ENCODE results near the gene ATAD2B. TPM values are rescaled to one million over a fixed set of nuclear protein-coding genes. Genes with fewer than 3 reads are reported as not detected.

The ATAD2B gene
- total and polyA plus RNA-seq, 2 of the 8 experiments (the other 6 are each of a cell fraction or from before 2014, with no cell fraction given) = 3.4 to 16.1 TPM

DNA sequence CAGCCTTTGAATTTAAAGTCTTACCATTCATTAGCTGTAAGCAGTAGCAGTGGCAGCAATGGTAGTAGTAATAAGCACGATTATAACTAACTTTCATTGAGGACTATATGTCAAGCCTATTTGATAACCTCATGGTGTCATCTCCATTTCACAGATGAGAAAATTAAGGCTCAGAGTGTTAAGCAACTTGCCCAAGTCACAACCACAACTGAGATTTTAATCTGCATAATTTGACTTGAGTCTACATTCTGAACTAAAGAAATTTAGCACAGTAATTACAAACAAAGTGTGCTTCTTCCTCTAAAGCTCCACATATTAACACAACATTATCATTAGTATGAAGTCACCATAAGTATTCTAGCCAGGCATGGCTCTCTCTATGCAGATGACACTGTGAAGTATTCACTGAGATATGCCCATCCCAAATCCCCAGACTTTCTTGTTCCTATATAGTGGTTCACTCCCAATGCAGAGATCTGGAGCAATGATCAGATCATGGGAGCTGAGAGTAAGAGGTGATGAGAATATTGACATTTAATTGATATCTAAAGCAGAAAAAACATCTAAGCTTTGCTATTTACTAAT lies 120.2 kb downstream of the ATAD2B start:
- peaks cover 0 to 6% (median 0%) of the 10 kb centered on the region in 4 experiments; a peak in 2 of 8 replicates for H3K36me3 ChIP-seq (ENCODE audit: control insufficient read depth in 2 of 4, insufficient read depth in 4 of 4, low read length in 3 of 4)
- no peak overlapping the region for H2AK5ac ChIP-seq (ENCODE audit: low read depth, low read length)
- H3K79me2 ChIP-seq (ENCODE audit: control insufficient read depth in 1 of 2, insufficient read depth in 2 of 2, low read length in 2 of 2) = no peaks in the 10 kb centered on the region
- H3K4me1 ChIP-seq (replicated peaks in 1 of 4; ENCODE audit: control insufficient read depth in 3 of 4, insufficient read depth in 4 of 4, low read length in 3 of 4) = peaks cover 0 to 2% (median under 1%) of the 10 kb centered on the region in 4 experiments; a peak in 2 of 7 replicates
- H2BK20ac ChIP-seq (ENCODE audit: low read length) = no peak overlapping the region
- H3K4ac ChIP-seq (replicated peaks; ENCODE audit: insufficient read length, low read depth, low read length) = no peak overlapping the region
- H3K9me3 ChIP-seq (ENCODE audit: insufficient read depth in 2 of 2, low read depth in 1 of 2, low read length in 1 of 2) = no peaks in the 10 kb centered on the region
- no peak overlapping the region for H3K9ac ChIP-seq (replicated peaks in 1 of 4; ENCODE audit: extremely low read depth in 1 of 4, low read depth in 3 of 4, low read length in 3 of 4)
- POLR2A ChIA-PET (ENCODE audit: partially characterized antibody) = no interaction called here
- no peaks in the 10 kb centered on the region for H3K79me1 ChIP-seq (ENCODE audit: low read depth, low read length)
- WGBS, 2 experiments (ENCODE audit: extremely low coverage in 1 of 2, insufficient coverage in 1 of 2, insufficient read length in 1 of 2, insufficient replicate concordance in 2 of 2, low coverage in 1 of 2, low lambda C conversion rate in 2 of 2, missing lambda C conversion rate in 1 of 2) = 100% methylated on average over 1 of the region's 1 CpG; no CpG with 5 or more reads in 1 of the 2 experiments
- H2BK12ac ChIP-seq (ENCODE audit: low read depth, low read length) = no peak overlapping the region
- no peaks in the 10 kb centered on the region for H3K27me3 ChIP-seq (replicated peaks in 1 of 4; ENCODE audit: control insufficient read depth in 3 of 4, extremely low read depth in 1 of 4, insufficient read depth in 3 of 4, low read length in 3 of 4)
- no peak overlapping the region for H3K23ac ChIP-seq (ENCODE audit: insufficient read length)
- CTCF ChIA-PET (ENCODE audit: partially characterized antibody) = interaction anchor here (0.6 to 1.7 kb wide), 3 partner anchors 18 to 73 kb away, joined by 3 to 6 read pairs (median 3); no protein-coding TSS in a partner anchor
- H3K23me2 ChIP-seq (ENCODE audit: low read depth, low read length) = no peaks in the 10 kb centered on the region
- H2BK5ac ChIP-seq (ENCODE audit: low read depth, low read length) = no peak overlapping the region
- no peak overlapping the region for H3K14ac ChIP-seq (ENCODE audit: insufficient read length)
- no peak overlapping the region for H2BK120ac ChIP-seq (replicated peaks; ENCODE audit: low read depth, low read length)
- no peak overlapping the region for H3K18ac ChIP-seq (ENCODE audit: extremely low read depth, low read length)
- H4K8ac ChIP-seq (ENCODE audit: extremely low read depth, insufficient read depth, low read length) = no peak overlapping the region
- H2BK15ac ChIP-seq (ENCODE audit: low read length) = no peak overlapping the region
- H4K20me1 ChIP-seq (replicated peaks in 1 of 2; ENCODE audit: control insufficient read depth in 1 of 2, insufficient read depth in 2 of 2, low read length in 2 of 2) = no peaks in the 10 kb centered on the region
- no peak for FAIRE-seq
- no peak for DNase-seq (ENCODE audit: low read depth in 1 of 2, low spot score in 2 of 2)
- H3K27ac ChIP-seq (ENCODE audit: low read depth, low read length) = no peak overlapping the region
- H3K4me2 ChIP-seq (ENCODE audit: insufficient read depth in 1 of 2, low read depth in 2 of 2, low read length in 2 of 2) = no peak overlapping the region
- no peak overlapping the region for H4K5ac ChIP-seq (ENCODE audit: insufficient read length, low read depth, low read length)
- no peak overlapping the region for H3K56ac ChIP-seq (replicated peaks; ENCODE audit: insufficient read length, low read depth, low read length)
- no peak overlapping the region for H3K4me3 ChIP-seq (ENCODE audit: extremely low read depth in 1 of 4, insufficient read depth in 2 of 4, low read depth in 3 of 4, low read length in 4 of 4)
- H2AFZ ChIP-seq (ENCODE audit: low read length) = no peak overlapping the region
- H4K91ac ChIP-seq (replicated peaks; ENCODE audit: insufficient read length, low read length) = no peak overlapping the region
- no peak for TF ChIP-seq SIN3A (conservative IDR thresholded peaks at IDR 0.05 in 1 of 2, IDR thresholded peaks at IDR 0.05 in 1 of 2; ENCODE audit: low read depth in 1 of 2, low read length in 2 of 2)
- no peak for TF ChIP-seq RBBP5 (IDR thresholded peaks at IDR 0.05; ENCODE audit: borderline replicate concordance, low read depth, low read length)
- TF ChIP-seq NANOG (IDR thresholded peaks at IDR 0.05; ENCODE audit: insufficient read depth, low read depth, low read length, poor library complexity, severe bottlenecking) = no peak
- TF ChIP-seq POLR2AphosphoS5 (IDR thresholded peaks at IDR 0.05; ENCODE audit: low read depth, low read length) = no peak
- no peak for TF ChIP-seq CHD1 (IDR thresholded peaks at IDR 0.05; ENCODE audit: low read depth, low read length)
- TF ChIP-seq, protein P1, sequence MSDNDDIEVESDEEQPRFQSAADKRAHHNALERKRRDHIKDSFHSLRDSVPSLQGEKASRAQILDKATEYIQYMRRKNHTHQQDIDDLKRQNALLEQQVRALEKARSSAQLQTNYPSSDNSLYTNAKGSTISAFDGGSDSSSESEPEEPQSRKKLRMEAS (IDR thresholded peaks at IDR 0.05) = no peak
- no peak for TF ChIP-seq NRF1 (IDR thresholded peaks at IDR 0.05; ENCODE audit: low read depth, low read length)
- TF ChIP-seq CHD2 (IDR thresholded peaks at IDR 0.05; ENCODE audit: low read length) = no peak

All from H1 (cell line).